Transverse colon (tissue), 4 donors: ENCODE measurements around the gene HILPDA.

Experiments used
- CTCF ChIP-seq, 5 experiments: fragments of 200-600 bp in 3 of 5; fragments of 450-650 bp in 2 of 5; sonication (generic) in 3 of 5; IDR thresholded peaks; 1 replicate in 2 of 5; 2 replicates in 3 of 5; pipeline ENCODE4 v1.5.1; 2016 to 2017; ENCODE audit warnings: antibody characterized with exemption in 5 of 5, inconsistent platforms in 3 of 5, mild to moderate bottlenecking in 2 of 5, moderate library complexity in 1 of 5
- EP300 ChIP-seq: sonication (generic); formaldehyde crosslinking; IDR thresholded peaks from one replicate; pipeline ENCODE4 v1.6.1; 2017; ENCODE audit warnings: antibody characterized with exemption, low read depth
- POLR2A ChIP-seq: fragments of 450-650 bp; IDR thresholded peaks from one replicate; pipeline ENCODE4 v1.6.1; 2016; ENCODE audit warnings: antibody characterized with exemption, mild to moderate bottlenecking, moderate library complexity
- POLR2AphosphoS5 ChIP-seq, 3 donors: sonication (generic); formaldehyde crosslinking; IDR thresholded peaks; one replicate each; pipeline ENCODE4 v1.6.1; 2016; ENCODE audit warnings: antibody characterized with exemption in 3 of 3

DNA sequence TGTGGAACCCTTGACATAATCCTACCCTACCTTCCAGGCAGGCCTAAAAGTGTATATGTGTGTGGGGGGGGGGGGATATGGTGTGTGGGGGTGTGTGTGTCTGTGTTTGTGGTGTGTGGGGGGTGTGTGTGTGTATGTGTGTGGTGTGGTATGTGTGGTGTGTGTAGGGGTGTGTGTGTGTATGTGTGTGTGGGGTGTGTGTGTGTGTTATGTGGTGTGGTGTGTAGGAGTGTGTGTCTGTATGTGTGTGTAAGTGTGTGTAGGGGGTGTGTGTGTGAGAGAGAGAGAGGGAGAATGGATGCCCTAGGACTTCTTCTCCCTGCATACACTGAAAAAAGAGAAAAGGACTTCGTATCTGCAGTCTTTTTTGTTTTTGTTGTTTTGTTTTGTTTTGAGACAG is 33.6 kb upstream of the HILPDA start:
- TF ChIP-seq CTCF (IDR thresholded peaks at IDR 0.05) = no peak
- TF ChIP-seq POLR2AphosphoS5 (IDR thresholded peaks at IDR 0.05) = no peak
- no peak for TF ChIP-seq POLR2A
- no peak for TF ChIP-seq EP300
